IPS-18c (cell line): Measurements from ENCODE around the gene ARHGDIA.
"Not testable (repeated sequence)": the region's sequence is repeated elsewhere in the genome, so short reads cannot be mapped to it uniquely, and the experiment has no call there.

Source experiments
- H3K4me3 ChIP-seq: 2 replicates; pipeline ENCODE4 v1.7.0; 2013; ENCODE audit warnings: low read depth, mild to moderate bottlenecking, low read length, moderate library complexity; ENCODE audit not compliant: insufficient read depth
- H3K9me3 ChIP-seq: one replicate; pipeline ENCODE4 v1.6.1; 2013; ENCODE audit warnings: mild to moderate bottlenecking, low read length, moderate library complexity; ENCODE audit not compliant: control insufficient read depth, insufficient read depth

Gene ARHGDIA

DNA sequence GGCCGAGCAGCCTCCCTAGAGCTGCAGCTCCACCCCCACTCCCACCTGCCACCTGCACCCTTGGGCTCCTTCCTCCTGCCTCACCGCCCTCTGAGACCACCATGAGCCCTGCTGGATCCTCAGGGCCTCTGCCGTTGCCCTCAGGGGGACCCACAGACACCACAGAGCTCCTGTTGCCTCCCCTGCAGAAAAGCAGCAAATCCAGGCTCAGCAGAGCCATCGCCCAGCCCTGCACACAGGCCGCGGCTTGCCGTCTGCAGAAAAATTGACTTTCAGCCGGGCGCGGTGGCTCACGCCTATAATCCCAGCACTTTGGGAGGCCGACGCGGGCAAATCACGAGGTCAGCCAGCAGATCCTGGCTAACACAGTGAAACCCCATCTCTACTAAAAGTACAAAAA lies 29.3 kb downstream of the ARHGDIA start:
- H3K4me3 ChIP-seq, result no peak overlapping the region
- H3K9me3 ChIP-seq, result peaks cover 3% of the 10 kb centered on the region

DNA sequence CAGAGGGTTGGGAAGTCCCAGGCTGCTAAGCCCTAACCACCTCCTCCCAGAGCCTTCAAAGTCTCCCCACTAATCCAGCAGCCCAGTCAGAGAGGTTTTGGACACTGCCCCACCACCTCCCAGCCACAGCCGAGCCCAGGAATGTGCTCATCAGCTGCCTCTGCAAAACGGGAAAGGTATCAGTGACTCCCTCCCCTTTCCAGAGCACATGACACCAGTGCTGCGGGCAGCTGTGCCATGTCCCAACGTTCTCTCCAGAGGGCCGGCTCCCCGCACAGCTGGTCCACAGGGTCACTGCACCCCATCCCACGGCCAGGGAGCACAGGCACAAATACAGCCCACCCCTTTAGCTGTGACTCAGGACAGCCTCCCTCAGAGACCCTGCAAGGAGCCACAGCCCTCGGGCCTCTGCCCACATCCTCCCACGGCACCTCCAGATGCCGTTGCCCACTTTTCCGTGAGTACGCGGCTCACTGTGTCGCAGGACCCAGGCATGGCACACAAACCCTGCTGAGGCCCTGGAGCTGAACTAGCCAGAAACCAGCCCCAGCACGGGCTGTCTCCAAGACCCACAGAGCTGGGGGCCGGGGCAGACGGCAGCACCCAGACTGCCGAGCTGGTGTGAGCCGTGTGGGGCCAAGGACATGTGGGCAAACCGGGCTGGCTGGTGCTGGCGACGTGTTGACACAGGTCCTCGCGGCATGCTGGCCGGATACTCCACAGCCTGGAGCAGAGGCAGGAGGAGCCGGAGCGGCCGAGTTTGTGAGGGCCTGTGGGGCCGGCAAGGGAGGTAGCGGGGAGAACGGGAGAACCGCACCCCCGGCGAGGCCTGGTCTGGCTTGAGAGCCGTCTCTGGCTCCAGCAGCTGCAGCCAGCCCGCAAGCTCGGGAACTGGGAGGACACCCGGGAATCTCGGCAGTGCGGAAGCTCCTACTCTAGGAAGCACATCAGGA lies 30.0 kb downstream of the ARHGDIA start:
- Histone ChIP-seq H3K4me3 (no peak overlapping the region), H3K9me3 (peaks cover 3% of the 10 kb centered on the region)

DNA sequence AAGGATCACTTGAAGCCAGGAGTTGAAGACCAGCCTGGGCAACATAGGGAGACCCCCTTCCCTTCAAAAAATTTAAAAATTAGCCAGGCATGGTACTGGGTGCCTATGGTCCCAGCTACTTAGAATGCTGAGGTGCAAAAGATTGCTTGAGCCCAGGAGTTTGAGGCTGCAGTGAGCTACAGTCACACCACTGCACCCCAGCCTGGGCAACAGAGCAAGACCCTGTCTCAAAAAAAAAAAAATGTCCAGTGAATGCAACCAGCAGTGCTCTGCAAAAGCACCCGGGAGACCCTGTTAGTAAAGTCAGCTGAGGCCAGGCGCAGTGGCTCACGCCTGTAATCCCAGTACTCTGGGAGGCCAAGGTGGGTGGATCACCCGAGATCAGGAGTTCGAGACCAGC lies 31.1 kb downstream of the ARHGDIA start:
- H3K4me3 ChIP-seq, H3K9me3 ChIP-seq: not testable (repeated sequence)

DNA sequence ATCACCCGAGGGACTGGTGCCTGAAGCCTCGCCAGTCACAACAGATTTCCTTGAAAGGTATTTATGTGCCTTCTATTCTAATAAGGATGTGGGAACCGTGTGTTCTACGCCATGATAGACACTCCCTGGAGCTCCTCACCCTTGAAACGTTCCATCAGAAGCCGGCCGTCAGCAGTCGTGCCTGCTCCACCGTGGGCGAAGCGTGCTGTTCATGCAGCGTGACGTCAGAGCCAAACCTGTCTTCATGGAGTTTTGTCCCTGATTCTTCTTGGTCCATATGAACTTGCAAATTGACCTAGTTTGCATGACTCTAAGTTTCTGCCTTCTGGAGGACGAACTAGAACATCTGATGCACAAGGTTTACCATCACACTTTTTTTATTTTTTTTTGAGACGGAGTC lies 31.8 kb downstream of the ARHGDIA start:
- H3K4me3 ChIP-seq, result no peak overlapping the region
- no peaks in the 10 kb centered on the region for H3K9me3 ChIP-seq

DNA sequence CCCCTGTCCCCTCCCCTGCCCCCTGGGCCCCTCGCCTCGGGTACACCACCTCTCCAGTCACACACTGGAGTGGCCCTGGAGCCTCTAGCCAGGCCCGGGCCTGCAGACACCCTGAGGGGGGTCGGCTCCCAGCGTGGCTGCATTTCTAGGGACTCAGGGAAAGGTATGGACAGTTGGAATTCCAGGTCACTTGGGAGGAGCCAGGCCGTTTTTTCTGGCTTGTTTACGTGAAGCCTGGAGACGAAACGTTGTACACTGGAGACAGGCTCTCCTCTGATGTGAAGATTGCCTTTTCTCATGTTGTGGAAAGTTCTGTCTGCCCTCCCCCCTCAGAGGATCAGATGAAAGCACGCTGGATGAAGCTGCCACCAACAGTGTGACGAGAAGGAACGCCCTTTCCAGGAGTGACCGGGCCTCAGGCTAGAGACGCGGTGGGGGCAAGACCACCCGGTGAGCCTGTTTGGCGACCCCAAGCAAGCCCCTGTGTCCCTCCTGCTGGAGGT lies 32.3 kb downstream of the ARHGDIA start:
- Histone ChIP-seq H3K4me3 (no peak overlapping the region), H3K9me3 (no peaks in the 10 kb centered on the region)

DNA sequence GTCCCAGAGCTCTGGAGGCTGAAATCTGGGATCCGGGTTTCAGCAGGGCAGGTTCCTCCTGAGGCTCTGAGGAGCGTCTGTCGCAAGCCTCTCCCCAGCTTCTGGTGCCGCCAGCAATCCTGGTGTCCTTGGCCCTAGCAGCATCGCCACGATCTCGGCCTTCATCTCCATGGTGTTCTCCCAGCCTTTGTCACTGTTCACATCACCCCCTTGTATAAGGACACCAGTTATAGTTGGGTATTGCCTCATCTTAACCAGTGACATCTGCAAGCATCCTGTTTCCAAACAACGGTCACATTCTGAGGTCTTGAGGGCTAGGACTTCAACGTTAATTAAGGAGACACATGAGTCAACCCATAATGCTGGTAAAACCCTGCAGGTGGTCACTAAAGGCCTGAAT lies 33.5 kb downstream of the ARHGDIA start:
- Histone ChIP-seq H3K9me3 (no peaks in the 10 kb centered on the region), H3K4me3 (no peak overlapping the region)

DNA sequence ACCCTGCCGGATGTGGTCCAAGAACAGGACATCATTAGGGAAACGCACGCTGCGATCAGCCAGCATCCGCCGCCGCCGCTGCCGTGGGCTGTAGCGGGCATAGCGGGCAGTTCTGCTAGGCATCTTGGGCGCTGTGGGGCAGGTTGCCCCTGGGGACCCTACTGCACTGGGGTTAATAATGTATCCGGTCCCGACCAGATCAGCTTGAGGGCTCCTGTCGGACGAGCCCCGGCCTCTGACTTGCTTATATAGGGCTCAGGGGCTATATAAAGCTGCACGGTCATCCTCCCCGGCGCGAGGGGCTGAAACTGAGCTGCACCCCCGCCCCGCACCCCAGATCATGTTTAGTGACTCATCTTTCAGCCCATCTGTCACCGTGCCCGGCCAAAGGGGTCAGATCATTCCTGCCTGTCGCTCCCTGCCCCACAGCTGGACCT lies 36.3 kb downstream of the ARHGDIA start, which contains the start of gene PPP1R27:
TSS of gene PPP1R27 (minus strand) at position 220 of the 437 bp plus-strand sequence. CDS start at position 123, 97 bp downstream.
- Histone ChIP-seq H3K9me3 (no peaks in the 10 kb centered on the region), H3K4me3 (peak within 1 kb of the TSS; percentile 73)

DNA sequence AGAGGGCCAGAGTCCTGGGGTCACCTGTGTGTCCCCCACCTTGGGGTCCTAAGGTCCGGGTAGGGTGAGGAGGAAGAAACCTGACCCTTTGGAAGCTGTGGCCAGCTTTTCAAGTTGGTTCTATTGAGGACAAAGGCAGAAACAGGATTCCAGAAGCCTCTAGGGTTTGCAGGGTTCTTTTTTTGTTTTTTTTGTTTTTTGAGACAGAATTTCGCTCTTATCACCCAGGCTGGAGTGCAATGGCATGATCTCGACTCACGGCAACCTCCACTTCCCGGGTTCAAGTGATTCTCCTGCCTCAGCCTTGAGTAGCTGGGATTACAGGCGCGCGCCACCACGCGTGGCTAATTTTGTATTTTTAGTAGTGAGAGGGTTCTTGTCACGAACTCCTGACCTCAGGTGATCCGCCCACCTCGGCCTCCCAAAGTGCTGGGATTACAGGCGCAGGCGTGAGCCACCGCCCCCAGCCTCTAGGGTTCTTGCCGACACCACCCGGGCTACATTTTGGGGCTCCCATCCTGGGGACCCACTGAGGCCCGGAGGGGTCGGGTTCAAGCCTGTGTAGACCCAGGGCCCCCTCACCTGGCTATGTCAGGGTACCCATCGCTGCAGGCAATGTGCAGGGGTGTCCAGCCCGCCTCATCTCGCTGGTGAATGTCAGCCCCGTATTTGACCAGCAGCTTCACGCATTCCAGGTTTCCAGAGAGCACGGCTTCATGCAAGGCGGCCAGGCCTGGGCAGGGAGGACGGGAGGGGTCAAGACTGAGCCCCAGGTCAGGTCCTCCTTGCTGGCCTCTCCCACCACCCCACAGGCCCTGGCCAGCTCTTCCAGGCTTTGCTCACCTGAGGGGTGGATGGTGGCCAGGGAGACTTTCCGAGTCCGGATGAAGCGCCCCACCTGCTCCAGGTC lies 37.0 kb downstream of the ARHGDIA start:
- Histone ChIP-seq H3K9me3 (no peaks in the 10 kb centered on the region), H3K4me3 (peak overlapping the region; percentile 73)

DNA sequence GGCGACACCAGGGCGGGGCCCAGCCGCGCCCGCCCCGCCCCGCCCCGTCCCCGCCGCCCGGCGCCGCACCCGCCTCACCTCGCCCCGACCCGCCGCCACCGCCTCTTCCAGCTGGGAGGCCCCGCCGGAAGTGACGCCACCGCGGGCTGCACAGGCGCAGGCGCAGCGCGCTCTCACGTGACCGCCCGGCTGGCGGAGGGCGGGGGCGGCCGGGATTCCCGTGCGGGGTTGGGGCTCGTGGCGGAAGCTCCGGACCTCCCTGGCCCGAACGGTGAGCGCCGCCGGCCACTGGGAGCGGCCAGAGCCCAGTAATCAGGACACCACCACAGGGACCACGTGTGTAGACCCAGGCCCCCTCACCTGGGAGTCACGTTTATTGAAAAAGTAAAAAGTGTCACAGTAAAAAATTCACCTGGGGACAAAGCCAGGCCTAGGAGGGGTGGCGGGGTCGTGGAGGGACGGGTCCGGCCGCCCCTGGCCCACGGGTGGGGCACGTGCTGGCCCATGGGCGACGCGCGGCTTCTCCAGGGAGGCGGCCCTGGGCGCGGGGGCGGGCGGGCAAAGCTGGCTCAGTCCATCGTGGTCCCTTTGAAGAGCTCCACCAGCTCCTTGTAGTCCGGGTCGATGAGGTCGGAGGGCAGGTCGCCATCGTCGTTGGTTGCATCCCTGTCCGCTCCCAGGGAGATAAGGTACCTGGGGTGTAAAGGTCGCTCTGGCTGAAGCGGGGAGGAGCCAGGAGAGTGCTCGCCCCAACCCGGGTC lies 37.8 kb downstream of the ARHGDIA start, which contains the start of gene MCRIP1:
TSS of gene MCRIP1 (minus strand) at position 132 of the 761 bp plus-strand sequence. CDS start 8,785 bp downstream, outside the sequence.
- no peaks in the 10 kb centered on the region for H3K9me3 ChIP-seq
- H3K4me3 ChIP-seq, result peak within 1 kb of the TSS; percentile 94

DNA sequence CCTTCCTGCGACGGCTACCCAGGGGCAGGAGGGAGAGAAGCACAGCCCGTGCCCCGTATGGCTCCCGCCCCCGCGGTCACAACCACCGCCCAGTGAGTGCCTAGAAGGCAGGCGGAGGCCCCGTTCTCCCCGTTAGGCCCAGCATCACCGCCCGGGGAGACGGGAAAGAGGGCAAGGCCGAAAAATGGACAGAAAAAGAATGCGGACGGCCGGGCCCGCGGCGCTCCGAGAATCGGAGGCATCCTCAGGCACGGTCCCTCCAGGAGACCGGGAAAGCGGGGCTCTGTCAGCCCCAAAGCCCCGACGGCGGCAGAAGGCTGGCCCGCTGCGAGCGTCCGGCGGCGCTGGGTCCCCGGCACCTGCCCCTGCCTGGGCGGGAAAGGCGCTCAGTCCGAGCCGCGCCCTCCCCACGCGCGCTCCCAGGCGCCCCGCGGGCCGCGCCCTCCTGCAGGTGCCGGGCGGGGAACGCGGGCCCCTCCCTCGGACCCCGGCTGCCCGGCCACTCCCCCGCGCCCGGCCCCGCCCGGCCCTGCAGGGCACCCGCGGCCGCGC lies 38.5 kb downstream of the ARHGDIA start:
- H3K4me3 ChIP-seq, result peak overlapping the region; percentile 94
- no peaks in the 10 kb centered on the region for H3K9me3 ChIP-seq

DNA sequence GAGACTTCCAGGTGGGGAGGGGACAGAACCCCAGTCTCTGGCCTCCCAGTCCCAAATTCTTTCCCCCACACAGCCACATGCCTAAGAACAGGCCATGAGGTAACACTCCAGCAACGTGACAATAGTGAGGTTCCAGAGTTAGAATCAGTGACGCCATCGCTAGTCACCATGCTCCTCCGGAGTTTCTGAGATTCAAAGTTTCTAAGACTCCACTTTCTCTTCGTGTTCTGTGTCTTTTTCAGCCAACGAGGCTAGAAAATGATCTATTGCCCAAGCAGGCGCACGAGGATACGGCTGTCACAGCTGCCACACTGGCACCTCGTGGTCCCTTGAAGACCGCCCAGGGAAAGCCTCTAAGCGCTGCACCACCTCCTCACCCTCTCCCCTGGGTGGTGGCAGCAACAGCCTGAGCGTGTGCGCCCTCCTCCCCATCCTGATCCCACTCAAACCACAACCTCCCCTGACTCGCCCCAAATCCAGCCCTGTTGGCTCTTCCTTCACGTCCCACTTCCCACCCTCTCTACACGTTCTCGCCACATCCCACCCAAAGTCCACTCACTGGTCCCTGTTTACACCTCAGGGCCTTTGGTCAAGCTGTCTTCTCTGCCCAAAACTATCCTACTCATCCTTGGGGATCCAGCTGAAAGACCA lies 39.1 kb downstream of the ARHGDIA start:
- H3K4me3 ChIP-seq, result peak overlapping the region; percentile 94
- no peaks in the 10 kb centered on the region for H3K9me3 ChIP-seq

DNA sequence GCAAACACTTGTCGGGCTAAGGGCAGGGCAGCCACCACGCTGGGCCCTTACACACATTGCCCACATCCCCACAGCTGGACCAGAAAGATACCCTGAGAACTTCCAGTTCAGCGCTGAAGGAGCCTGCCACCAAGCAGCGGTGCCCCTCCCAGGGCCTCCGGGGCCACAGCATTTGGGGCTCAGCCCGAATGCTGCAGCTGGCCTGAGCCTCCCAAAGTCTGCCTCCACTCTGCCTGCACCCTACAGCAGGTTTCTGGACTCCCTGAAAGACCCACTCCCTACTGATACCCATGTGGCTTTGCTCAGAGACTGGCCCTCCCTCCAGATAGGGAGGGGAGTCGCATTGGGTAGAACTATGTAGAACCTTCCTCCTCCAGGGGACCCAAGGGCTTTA lies 39.6 kb downstream of the ARHGDIA start:
- Histone ChIP-seq H3K4me3 (peak overlapping the region; percentile 15; the same call in 1 of the 2 replicates), H3K9me3 (no peaks in the 10 kb centered on the region)

DNA sequence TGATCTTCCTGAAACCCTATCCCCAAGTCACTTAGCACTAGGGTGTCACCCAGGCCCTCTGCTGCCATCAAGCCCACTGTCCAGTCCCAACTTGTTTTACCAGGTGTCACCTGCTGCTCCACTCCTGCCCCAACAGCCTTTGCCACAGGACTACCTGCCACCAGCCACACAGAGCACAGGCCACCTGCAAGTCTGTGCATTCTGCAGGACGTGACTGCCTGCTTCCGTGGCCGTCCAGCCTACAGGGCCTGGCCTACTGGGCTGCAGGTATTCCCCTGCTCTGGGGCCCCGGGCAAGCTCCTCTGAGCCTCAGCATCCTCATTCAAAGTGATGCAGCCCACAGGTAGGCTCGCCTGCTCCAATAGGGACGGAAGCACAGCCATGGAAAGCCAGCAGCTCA lies 41.3 kb downstream of the ARHGDIA start:
- Histone ChIP-seq H3K9me3 (no peaks in the 10 kb centered on the region), H3K4me3 (no peak overlapping the region)

DNA sequence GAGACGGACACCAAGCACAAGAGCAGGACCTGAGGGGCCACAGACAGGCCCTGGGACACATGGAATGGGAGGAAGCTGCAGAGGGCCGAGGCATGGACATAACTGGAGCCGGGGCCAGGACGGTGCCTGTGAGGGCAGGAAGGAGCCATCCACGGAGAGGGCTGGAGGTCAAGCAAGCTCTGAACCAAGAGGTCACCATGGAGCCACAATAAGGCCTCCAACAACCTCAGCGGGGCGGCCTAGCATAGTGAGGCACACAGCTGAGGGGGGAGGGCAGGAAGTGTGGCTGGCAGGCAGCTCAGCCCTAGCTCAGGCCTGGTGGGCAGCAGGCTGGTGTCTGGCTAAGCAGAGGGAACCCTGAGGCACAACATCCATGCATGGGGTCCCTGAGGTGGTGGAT lies 42.5 kb downstream of the ARHGDIA start:
- Histone ChIP-seq H3K4me3 (no peak overlapping the region), H3K9me3 (no peaks in the 10 kb centered on the region)

DNA sequence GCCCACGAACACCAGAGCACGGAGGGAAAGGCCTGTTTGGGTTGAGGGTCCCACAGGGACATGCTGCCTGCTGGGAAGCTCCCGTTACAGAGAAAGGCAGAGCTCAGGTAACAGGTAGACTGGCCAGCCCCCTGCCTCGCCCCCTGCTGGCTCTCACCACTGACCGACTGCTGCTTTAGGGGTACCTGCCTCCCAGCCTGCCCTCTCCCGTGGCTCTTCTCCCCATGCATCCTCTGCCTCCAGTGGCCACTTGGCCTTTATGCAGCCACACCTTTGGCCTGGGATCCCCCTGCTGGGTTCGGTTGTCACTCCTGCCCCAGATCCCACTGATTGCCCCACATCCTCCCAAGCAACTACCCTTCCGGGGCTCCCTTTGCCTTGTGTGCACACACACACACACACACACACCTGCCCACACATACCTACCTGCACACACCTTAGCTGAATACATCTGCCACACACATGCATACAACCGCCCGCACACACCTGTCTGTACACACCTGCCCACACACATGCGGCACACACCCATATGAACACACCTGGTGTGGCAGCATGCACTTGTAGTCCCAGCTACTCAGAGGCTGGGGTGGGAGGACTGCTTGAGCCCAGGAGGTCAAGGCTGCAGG lies 45.2 kb downstream of the ARHGDIA start:
- no peak overlapping the region for H3K4me3 ChIP-seq
- H3K9me3 ChIP-seq, result no peaks in the 10 kb centered on the region

DNA sequence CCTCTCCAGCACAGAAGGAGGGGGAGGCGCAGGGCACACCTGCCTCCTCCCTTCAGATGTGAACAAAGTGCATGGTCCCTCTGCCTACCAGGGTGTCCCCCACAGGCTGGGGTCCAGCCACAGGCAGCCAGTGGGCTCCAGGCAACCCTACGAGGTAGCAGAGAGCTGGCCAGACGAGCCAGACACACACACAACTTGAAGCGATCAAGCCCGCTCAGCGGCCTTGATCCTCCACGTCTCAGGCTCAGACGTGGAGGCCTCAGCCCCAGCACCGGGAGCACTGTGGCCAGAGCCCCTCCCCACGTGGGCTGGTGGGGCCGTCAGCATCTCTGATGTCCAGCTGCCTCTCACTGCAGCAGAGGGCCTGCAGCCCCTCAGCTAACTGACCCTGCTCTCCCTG lies 46.5 kb downstream of the ARHGDIA start:
- Histone ChIP-seq H3K4me3 (no peak overlapping the region), H3K9me3 (no peaks in the 10 kb centered on the region)
